Measurements from ENCODE around the gene ACAA2. TPM values are rescaled to one million over a fixed set of nuclear protein-coding genes. Genes with fewer than 3 reads are reported as not detected.
"Not testable (repeated sequence)": the region's sequence is repeated elsewhere in the genome, so short reads cannot be mapped to it uniquely, and the experiment has no call there.

Gene ACAA2
- total RNA-seq, 1 experiment from 2014 or later: 51.1 TPM

DNA sequence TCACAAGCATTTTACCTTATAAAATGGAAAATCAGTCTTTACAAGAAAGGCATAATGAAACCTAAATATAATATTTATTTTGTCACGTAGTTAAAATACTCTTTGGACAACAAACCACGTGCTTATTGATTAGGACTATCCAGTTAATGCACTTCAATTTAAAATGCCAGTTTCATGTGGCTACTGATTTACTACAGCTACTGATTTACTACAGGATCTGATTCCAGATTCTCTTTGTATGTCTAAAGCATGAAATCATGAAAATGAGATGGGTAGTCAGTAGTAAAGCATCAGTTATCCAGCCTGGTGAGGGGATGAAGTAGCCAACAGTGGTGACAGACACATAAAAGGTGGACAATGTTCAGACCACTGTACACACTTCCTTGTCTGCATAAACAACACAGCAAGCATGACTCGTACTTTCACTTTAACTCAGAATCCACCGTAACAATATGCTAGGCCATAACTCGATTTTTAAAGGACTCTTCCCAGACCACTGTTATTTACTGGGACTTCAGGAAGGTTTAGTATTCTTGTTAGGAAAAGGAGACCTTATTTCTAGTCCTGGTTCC, 24.9 kb downstream of the ACAA2 start:
- POLR2A ChIA-PET (ENCODE audit: low non-redundant PET): no interaction called here
- Histone ChIP-seq H3K27ac (ENCODE audit: low read depth, low read length, poor library complexity, severe bottlenecking) (no peak overlapping the region), H3K36me3 (ENCODE audit: insufficient read depth, low read length, poor library complexity, severe bottlenecking) (peaks cover 22% of the 10 kb centered on the region), H3K27me3 (replicated peaks; ENCODE audit: insufficient read depth, low read depth, low read length, poor library complexity) (no peaks in the 10 kb centered on the region), H3K9me3 (ENCODE audit: low read depth, low read length, poor library complexity, severe bottlenecking) (no peaks in the 10 kb centered on the region), H3K4me3 (ENCODE audit: low read depth, low read length, poor library complexity, severe bottlenecking) (no peak overlapping the region), H3K4me1 (ENCODE audit: insufficient read depth, low read length, poor library complexity, severe bottlenecking) (no peaks in the 10 kb centered on the region)
- TF ChIP-seq, protein P1, sequence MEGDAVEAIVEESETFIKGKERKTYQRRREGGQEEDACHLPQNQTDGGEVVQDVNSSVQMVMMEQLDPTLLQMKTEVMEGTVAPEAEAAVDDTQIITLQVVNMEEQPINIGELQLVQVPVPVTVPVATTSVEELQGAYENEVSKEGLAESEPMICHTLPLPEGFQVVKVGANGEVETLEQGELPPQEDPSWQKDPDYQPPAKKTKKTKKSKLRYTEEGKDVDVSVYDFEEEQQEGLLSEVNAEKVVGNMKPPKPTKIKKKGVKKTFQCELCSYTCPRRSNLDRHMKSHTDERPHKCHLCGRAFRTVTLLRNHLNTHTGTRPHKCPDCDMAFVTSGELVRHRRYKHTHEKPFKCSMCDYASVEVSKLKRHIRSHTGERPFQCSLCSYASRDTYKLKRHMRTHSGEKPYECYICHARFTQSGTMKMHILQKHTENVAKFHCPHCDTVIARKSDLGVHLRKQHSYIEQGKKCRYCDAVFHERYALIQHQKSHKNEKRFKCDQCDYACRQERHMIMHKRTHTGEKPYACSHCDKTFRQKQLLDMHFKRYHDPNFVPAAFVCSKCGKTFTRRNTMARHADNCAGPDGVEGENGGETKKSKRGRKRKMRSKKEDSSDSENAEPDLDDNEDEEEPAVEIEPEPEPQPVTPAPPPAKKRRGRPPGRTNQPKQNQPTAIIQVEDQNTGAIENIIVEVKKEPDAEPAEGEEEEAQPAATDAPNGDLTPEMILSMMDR (conservative IDR thresholded peaks at IDR 0.05; ENCODE audit: low read depth, low read length): no peak
- TF ChIP-seq EZH2 (IDR thresholded peaks at IDR 0.05; ENCODE audit: borderline replicate concordance, low read depth, low read length, poor library complexity, severe bottlenecking): no peak
- CTCF ChIA-PET: interaction anchor here (1.0 kb wide), 1 partner anchor 70 kb away, joined by 3 read pairs; no protein-coding TSS in a partner anchor
- intact Hi-C loops (cut with micrococcal nuclease; ENCODE audit: unreplicated experiment): no loop called here
- DNase-seq (ENCODE audit: low spot score): no peak
- BruUV-seq (replicated peaks): no TSS peak

DNA sequence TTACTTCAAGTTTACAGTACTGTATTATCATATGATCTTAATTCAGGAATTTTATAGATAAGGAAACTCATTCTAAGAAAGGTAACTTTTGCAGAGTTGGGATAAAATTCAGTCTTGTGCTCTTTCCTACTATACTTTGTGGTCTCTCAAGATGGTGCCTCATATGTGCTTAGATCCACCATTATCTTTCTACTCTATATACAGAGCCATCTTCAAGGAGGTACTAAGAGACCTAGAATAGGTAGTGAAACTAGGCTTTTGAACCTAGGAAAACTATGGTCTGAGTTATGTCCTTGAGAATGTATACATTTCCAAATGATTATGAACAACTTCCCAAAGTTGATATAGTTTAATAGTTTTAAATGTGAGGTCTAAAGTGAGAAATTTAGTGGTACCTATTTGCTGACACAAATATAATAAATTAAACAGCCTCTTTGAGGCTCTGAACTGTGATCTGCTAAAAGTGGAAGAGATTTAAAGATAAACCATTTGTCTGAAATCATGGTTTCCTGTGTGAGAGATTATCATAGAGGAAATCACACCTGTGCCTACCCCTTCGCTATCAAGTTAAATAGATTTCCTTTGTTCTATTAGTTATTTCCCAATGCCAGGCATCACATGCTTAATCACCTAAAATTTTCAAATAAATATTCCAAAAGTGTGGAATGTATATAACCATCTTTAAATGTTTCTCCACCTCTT, 27.2 kb downstream of the ACAA2 start:
- BruUV-seq (replicated peaks): no TSS peak
- CTCF ChIA-PET: no interaction called here
- POLR2A ChIA-PET (ENCODE audit: low non-redundant PET): no interaction called here
- H3K4me3 ChIP-seq (ENCODE audit: low read depth, low read length, poor library complexity, severe bottlenecking): no peak overlapping the region
- intact Hi-C loops (cut with micrococcal nuclease; ENCODE audit: unreplicated experiment): no loop called here
- no peaks in the 10 kb centered on the region for H3K9me3 ChIP-seq (ENCODE audit: low read depth, low read length, poor library complexity, severe bottlenecking)
- no peak overlapping the region for H3K27ac ChIP-seq (ENCODE audit: low read depth, low read length, poor library complexity, severe bottlenecking)
- DNase-seq (ENCODE audit: low spot score): no peak
- TF ChIP-seq EZH2 (IDR thresholded peaks at IDR 0.05; ENCODE audit: borderline replicate concordance, low read depth, low read length, poor library complexity, severe bottlenecking): no peak
- TF ChIP-seq, protein P1 (conservative IDR thresholded peaks at IDR 0.05; ENCODE audit: low read depth, low read length): no peak
- no peaks in the 10 kb centered on the region for H3K27me3 ChIP-seq (replicated peaks; ENCODE audit: insufficient read depth, low read depth, low read length, poor library complexity)
- H3K36me3 ChIP-seq (ENCODE audit: insufficient read depth, low read length, poor library complexity, severe bottlenecking): peaks cover 13% of the 10 kb centered on the region
- H3K4me1 ChIP-seq (ENCODE audit: insufficient read depth, low read length, poor library complexity, severe bottlenecking): no peaks in the 10 kb centered on the region

DNA sequence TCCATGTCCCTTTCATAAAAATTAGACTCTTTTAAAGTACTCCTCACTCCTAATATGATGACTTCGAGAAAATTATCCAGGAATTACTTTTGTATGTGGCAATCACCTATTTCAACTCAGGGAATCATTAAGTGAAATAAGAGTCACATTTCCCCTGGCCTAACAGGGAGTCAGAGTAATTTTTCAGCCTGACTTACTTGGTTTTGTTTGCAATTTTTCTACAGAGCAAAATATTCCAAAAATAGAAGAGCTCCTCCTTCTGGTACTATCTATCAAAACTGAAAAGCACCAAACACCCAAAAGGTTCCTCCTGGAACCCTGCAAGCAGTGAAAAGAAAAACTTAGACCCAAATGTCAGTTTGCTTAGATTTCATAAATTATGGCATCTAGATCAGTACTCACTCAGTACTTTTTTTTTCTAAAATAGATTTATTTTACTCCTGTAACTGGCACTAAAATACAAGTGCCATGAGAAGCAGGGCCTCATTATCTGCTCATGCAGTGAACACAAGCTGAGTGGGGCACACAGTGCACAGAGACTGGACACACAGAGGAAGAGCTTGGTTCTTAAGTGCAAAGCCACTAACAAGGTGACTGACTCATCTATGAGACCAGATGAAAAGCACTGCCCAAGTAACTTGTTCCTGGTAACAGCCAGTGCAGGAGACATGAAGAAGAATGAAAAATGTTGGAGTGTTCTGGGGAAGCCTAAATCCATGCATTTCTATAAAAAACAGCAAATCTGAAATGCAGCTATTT, 28.7 kb downstream of the ACAA2 start:
- intact Hi-C loops (cut with micrococcal nuclease; ENCODE audit: unreplicated experiment): no loop called here
- CTCF ChIA-PET: interaction anchor here (0.5 to 1.8 kb wide), 5 partner anchors 74 to 289 kb away, joined by 3 to 8 read pairs (median 6); no protein-coding TSS in a partner anchor
- TF ChIP-seq EZH2 (IDR thresholded peaks at IDR 0.05; ENCODE audit: borderline replicate concordance, low read depth, low read length, poor library complexity, severe bottlenecking): no peak
- TF ChIP-seq, protein P1 (conservative IDR thresholded peaks at IDR 0.05; ENCODE audit: low read depth, low read length): peak; percentile 46; the same call in 1 of the 2 replicates
- no peaks in the 10 kb centered on the region for H3K9me3 ChIP-seq (ENCODE audit: low read depth, low read length, poor library complexity, severe bottlenecking)
- no peaks in the 10 kb centered on the region for H3K27me3 ChIP-seq (replicated peaks; ENCODE audit: insufficient read depth, low read depth, low read length, poor library complexity)
- no peak for DNase-seq (ENCODE audit: low spot score)
- H3K27ac ChIP-seq (ENCODE audit: low read depth, low read length, poor library complexity, severe bottlenecking): no peak overlapping the region
- no peaks in the 10 kb centered on the region for H3K4me1 ChIP-seq (ENCODE audit: insufficient read depth, low read length, poor library complexity, severe bottlenecking)
- H3K4me3 ChIP-seq (ENCODE audit: low read depth, low read length, poor library complexity, severe bottlenecking): no peak overlapping the region
- POLR2A ChIA-PET (ENCODE audit: low non-redundant PET): no interaction called here
- H3K36me3 ChIP-seq (ENCODE audit: insufficient read depth, low read length, poor library complexity, severe bottlenecking): peaks cover 2% of the 10 kb centered on the region
- no TSS peak for BruUV-seq (replicated peaks)

DNA sequence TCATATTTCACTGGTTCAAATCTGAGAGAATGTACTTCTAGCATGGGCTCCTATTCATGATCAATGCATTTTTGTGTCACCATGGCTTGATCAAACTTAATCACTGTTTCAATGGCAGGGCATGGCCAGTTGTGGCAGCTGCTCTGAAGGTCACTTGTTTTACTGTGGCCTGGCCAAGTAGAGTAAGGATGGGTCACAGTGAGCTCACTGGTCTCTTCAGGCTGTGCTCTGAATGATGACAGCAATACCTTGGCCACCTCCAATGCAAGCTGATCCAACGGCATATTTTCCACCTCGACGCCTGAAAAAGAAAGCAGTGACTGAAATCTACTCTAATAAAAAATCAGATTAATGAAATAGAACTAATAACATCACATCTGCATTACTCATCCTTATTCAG, 29.7 kb downstream of the ACAA2 start:
- intact Hi-C loops (cut with micrococcal nuclease; ENCODE audit: unreplicated experiment); H3K9me3 ChIP-seq (ENCODE audit: low read depth, low read length, poor library complexity, severe bottlenecking); H3K27me3 ChIP-seq (replicated peaks; ENCODE audit: insufficient read depth, low read depth, low read length, poor library complexity); POLR2A ChIA-PET (ENCODE audit: low non-redundant PET); H3K36me3 ChIP-seq (ENCODE audit: insufficient read depth, low read length, poor library complexity, severe bottlenecking); BruUV-seq (replicated peaks); H3K27ac ChIP-seq (ENCODE audit: low read depth, low read length, poor library complexity, severe bottlenecking); H3K4me1 ChIP-seq (ENCODE audit: insufficient read depth, low read length, poor library complexity, severe bottlenecking); H3K4me3 ChIP-seq (ENCODE audit: low read depth, low read length, poor library complexity, severe bottlenecking); DNase-seq (ENCODE audit: low spot score): not testable (repeated sequence)
- CTCF ChIA-PET: interaction anchor here (1.8 kb wide), 1 partner anchor 75 kb away, joined by 6 read pairs; no protein-coding TSS in a partner anchor

All from A673 (cell line).